SU-DHL-6 (cell line): ENCODE measurements around the gene ADARB2.

Source experiments
- EZH2phosphoT487 ChIP-seq: fragments of 200-600 bp; sonication (generic), shearing (Covaris generic); conservative IDR thresholded peaks from 2 replicates; pipeline ENCODE4 v1.6.1; 2018; ENCODE audit warnings: mild to moderate bottlenecking, antibody characterized with exemption, low read length, moderate library complexity, mixed read lengths
- TF ChIP-seq, protein P1 (sequence below): fragments of 200-600 bp; sonication (generic); IDR thresholded peaks from one replicate; pipeline ENCODE4 v1.5.1; 2017; ENCODE audit warnings: antibody characterized with exemption, mild to moderate bottlenecking, low read length, moderate library complexity; ENCODE audit not compliant: insufficient read depth, poor library complexity, severe bottlenecking

GRCh38 chr10:1141701-1142100 lies 595.6 kb downstream of the ADARB2 start:
- TF ChIP-seq, protein P1, sequence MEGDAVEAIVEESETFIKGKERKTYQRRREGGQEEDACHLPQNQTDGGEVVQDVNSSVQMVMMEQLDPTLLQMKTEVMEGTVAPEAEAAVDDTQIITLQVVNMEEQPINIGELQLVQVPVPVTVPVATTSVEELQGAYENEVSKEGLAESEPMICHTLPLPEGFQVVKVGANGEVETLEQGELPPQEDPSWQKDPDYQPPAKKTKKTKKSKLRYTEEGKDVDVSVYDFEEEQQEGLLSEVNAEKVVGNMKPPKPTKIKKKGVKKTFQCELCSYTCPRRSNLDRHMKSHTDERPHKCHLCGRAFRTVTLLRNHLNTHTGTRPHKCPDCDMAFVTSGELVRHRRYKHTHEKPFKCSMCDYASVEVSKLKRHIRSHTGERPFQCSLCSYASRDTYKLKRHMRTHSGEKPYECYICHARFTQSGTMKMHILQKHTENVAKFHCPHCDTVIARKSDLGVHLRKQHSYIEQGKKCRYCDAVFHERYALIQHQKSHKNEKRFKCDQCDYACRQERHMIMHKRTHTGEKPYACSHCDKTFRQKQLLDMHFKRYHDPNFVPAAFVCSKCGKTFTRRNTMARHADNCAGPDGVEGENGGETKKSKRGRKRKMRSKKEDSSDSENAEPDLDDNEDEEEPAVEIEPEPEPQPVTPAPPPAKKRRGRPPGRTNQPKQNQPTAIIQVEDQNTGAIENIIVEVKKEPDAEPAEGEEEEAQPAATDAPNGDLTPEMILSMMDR = no peak
- TF ChIP-seq EZH2phosphoT487 = no peak
